Endothelial cell (in vitro differentiated cells): ENCODE results near the gene NEK4. TPM values are rescaled to one million over a fixed set of nuclear protein-coding genes. Genes with fewer than 3 reads are reported as not detected.

Source experiments
- DNase-seq: peaks from one replicate; pipeline ENCODE4 v3.0.0; 2021; ENCODE audit warnings: low spot score
- H3K27ac Mint-ChIP-seq: one replicate; pipeline ENCODE4 v1.8.0; 2021; ENCODE audit warnings: mixed read lengths, inconsistent platforms; ENCODE audit not compliant: unreplicated experiment
- H3K27me3 Mint-ChIP-seq: one replicate; pipeline ENCODE4 v1.8.0; 2021; ENCODE audit warnings: mild to moderate bottlenecking, moderate library complexity, mixed read lengths, inconsistent platforms; ENCODE audit not compliant: unreplicated experiment
- H3K36me3 Mint-ChIP-seq: one replicate; pipeline ENCODE4 v1.8.0; 2021; ENCODE audit warnings: mild to moderate bottlenecking, low read depth, mixed read lengths, inconsistent platforms; ENCODE audit not compliant: unreplicated experiment
- H3K4me1 Mint-ChIP-seq: one replicate; pipeline ENCODE4 v1.8.0; 2021; ENCODE audit warnings: mild to moderate bottlenecking, mixed read lengths, inconsistent platforms; ENCODE audit not compliant: unreplicated experiment
- H3K4me3 Mint-ChIP-seq: one replicate; pipeline ENCODE4 v1.8.0; 2021; ENCODE audit warnings: mild to moderate bottlenecking, mixed read lengths, inconsistent platforms; ENCODE audit not compliant: unreplicated experiment
- H3K9me3 Mint-ChIP-seq: one replicate; pipeline ENCODE4 v1.8.0; 2021; ENCODE audit warnings: mixed read lengths, inconsistent platforms; ENCODE audit not compliant: unreplicated experiment
- total RNA-seq: library from RNA; stranded (reverse); fragmentation: NEBNext Ultra II Directional; extraction: Animal tissue kit (Norgen Biotek cat#: 25700); gene quantifications from one replicate; pipeline ENCODE4 v1.2.1, GENCODE V29; 2021; ENCODE audit not compliant: unreplicated experiment
- TF ChIP-seq, protein P1 (sequence below): fragments of 200-600 bp; sonication (generic); IDR thresholded peaks from one replicate; pipeline ENCODE4 v1.5.0; 2021; ENCODE audit warnings: antibody characterized with exemption; ENCODE audit not compliant: unreplicated experiment

NEK4 gene
- total RNA-seq, 1 donor from 2014 or later, result 16.9 TPM

DNA sequence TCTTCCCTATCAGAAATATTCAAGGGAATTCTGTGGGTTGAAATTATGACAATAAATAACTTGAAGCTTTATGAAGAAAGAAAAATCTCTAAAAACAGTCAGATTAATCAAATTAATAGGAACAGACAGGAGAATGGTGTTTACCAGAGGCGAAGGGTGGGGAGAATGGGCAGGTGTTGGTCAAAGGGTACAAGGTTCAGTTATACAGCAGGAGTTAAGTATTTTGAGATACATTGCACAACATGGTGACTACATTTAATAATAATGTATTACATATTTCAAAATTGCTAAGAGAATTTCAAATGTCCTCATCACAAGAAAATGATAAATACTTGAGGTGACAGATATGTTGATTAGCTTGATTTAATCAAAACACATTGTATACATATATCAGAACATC, 46.2 kb downstream of the NEK4 start:
- Mint-ChIP-seq H3K4me3 (no peak overlapping the region), H3K9me3 (no peaks in the 10 kb centered on the region), H3K27me3 (peaks cover 2% of the 10 kb centered on the region), H3K4me1 (peaks cover 4% of the 10 kb centered on the region), H3K27ac (no peak overlapping the region), H3K36me3 (peaks cover 30% of the 10 kb centered on the region)
- TF ChIP-seq, protein P1, sequence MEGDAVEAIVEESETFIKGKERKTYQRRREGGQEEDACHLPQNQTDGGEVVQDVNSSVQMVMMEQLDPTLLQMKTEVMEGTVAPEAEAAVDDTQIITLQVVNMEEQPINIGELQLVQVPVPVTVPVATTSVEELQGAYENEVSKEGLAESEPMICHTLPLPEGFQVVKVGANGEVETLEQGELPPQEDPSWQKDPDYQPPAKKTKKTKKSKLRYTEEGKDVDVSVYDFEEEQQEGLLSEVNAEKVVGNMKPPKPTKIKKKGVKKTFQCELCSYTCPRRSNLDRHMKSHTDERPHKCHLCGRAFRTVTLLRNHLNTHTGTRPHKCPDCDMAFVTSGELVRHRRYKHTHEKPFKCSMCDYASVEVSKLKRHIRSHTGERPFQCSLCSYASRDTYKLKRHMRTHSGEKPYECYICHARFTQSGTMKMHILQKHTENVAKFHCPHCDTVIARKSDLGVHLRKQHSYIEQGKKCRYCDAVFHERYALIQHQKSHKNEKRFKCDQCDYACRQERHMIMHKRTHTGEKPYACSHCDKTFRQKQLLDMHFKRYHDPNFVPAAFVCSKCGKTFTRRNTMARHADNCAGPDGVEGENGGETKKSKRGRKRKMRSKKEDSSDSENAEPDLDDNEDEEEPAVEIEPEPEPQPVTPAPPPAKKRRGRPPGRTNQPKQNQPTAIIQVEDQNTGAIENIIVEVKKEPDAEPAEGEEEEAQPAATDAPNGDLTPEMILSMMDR, result no peak
- no peak for DNase-seq

DNA sequence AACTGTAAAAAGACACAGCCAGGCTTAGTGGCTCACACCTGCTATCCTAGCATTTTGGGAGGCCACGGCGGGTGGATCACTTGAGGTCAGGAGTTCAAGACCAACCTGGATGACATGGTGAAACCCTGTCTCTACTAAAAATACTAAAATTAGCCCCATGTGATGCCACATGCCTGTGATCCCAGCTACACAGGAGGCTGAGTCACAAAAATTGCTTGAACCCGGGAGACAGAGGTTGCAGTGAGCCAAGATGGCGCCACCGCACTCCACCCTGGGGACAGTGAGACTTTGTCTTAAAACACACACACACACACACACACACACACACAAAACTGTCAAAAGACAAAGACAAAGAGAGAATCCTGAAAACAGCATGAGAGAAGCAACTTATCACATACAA, 46.8 kb downstream of the NEK4 start:
- no peak for DNase-seq
- no peak overlapping the region for H3K27ac Mint-ChIP-seq
- H3K36me3 Mint-ChIP-seq, result peaks cover 26% of the 10 kb centered on the region
- H3K4me1 Mint-ChIP-seq, result peaks cover 4% of the 10 kb centered on the region
- H3K4me3 Mint-ChIP-seq, result no peak overlapping the region
- H3K27me3 Mint-ChIP-seq, result peaks cover 2% of the 10 kb centered on the region
- H3K9me3 Mint-ChIP-seq, result no peaks in the 10 kb centered on the region
- TF ChIP-seq, protein P1, result no peak

DNA sequence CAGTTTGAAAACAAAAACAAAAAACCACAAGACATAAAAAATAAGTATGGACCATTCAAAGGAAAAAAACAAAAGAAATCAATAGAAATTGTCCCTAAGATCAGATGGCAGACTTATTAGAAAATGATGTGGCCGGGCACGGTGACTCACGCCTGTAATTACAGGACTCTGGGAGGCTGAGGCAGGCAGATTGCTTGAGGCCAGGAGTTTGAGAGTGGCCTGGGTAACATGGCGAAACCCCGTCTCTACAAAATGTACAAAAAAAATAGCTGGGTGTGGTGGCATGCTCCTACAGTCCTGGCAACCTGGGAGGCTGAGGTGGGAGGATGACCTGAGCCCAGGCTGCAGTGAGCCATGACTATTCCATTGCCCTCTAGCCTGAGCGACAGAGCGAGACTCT, 48.2 kb downstream of the NEK4 start:
- TF ChIP-seq, protein P1, result no peak
- Mint-ChIP-seq H3K27ac (no peak overlapping the region), H3K4me3 (no peak overlapping the region), H3K4me1 (peaks cover 4% of the 10 kb centered on the region), H3K27me3 (peaks cover 2% of the 10 kb centered on the region), H3K36me3 (peaks cover 16% of the 10 kb centered on the region), H3K9me3 (no peaks in the 10 kb centered on the region)
- no peak for DNase-seq

DNA sequence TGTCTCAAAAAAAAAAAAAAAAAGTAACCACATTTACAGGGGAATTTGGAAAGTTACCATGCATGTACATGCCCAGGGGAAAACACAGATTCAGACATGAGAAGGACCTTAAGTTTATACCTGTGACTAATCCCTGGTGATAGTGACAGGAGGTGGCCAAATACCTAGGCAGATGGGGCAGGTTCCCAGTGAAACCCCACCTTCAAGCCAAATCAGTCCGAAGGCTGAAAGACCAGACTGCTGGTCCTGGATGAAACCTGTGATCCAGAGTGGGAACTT, 49.1 kb downstream of the NEK4 start:
- H3K27ac Mint-ChIP-seq, result no peak overlapping the region
- no peak overlapping the region for H3K4me3 Mint-ChIP-seq
- H3K36me3 Mint-ChIP-seq, result peaks cover 14% of the 10 kb centered on the region
- peaks cover 2% of the 10 kb centered on the region for H3K27me3 Mint-ChIP-seq
- DNase-seq, result no peak
- H3K9me3 Mint-ChIP-seq, result no peaks in the 10 kb centered on the region
- H3K4me1 Mint-ChIP-seq, result peaks cover 4% of the 10 kb centered on the region
- TF ChIP-seq, protein P1, result no peak

DNA sequence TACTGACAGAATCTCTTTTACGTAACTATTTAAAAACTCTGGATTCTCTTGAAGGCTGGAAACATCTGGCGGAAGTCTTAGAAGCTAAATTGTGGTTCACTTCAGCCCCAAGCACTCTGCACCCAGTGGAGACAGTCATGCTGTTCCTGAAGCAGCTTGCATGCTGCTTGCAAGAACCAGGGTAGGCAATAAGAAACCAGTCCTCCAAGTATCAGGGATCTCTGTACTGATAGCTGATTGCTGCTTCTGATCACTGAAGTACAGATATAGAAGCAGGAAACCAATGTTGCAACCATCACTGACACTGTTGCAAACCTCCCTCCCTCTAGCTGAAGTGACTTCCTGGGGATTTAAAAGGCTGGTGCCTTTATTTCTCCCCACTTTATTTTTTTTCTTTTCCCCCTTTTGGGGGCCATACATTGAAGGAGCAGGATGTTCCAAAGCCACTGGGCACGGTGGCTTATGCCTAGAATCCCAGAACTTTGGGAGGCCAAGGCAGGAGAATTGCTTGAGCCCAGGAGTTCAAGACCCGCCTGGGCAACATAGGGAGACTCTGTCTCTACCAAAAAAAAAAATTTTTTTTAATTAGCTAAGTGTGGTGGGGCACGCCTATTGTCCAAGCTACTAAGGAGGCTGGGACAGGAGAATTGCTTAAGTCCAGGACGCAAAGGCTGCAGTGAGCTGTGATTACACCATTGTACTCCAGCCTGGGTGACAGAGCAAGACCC, 49.6 kb downstream of the NEK4 start:
- DNase-seq, result no peak
- Mint-ChIP-seq H3K9me3 (no peaks in the 10 kb centered on the region), H3K27me3 (peaks cover 2% of the 10 kb centered on the region), H3K4me1 (peaks cover 4% of the 10 kb centered on the region), H3K27ac (peak overlapping the region; percentile 2), H3K4me3 (no peak overlapping the region), H3K36me3 (peaks cover 18% of the 10 kb centered on the region)
- TF ChIP-seq, protein P1, result no peak
